ENCODE results near the gene ZFC3H1. TPM values are rescaled to one million over a fixed set of nuclear protein-coding genes. Genes with fewer than 3 reads are reported as not detected.

ZFC3H1 gene
- total and polyA plus RNA-seq, 2 of the 8 experiments (the other 6 are each of a cell fraction or from before 2014, with no cell fraction given): 20.0 to 32.4 TPM

DNA sequence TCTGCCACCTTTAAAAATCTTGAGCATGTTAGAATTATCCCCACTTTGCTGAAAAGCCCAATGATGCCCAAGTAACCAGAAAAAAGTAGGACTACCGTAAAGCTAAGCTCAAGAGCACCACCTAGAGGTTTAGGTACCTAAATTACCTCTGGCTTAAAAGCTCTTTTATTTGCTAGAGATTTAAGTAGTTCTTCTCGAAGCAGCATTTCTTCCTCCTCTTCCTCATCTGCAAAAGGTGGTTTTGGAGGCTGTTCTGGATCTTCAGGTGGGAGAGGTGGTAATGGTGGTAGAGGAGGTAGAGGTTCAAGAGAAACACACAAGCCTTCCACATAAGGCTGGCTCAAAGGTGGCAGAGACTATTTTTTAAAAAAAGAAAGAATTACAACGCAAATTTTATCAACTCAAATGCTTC, 26.9 kb downstream of the ZFC3H1 start:
- Histone ChIP-seq H3K4me1 (replicated peaks in 1 of 4; ENCODE audit: control insufficient read depth in 3 of 4, insufficient read depth in 4 of 4, low read length in 3 of 4) (no peaks in the 10 kb centered on the region), H2BK120ac (replicated peaks; ENCODE audit: low read depth, low read length) (no peak overlapping the region), H2BK12ac (ENCODE audit: low read depth, low read length) (no peak overlapping the region), H4K8ac (ENCODE audit: extremely low read depth, insufficient read depth, low read length) (no peak overlapping the region), H3K14ac (ENCODE audit: insufficient read length) (no peak overlapping the region), H3K27ac (ENCODE audit: low read depth, low read length) (no peak overlapping the region), H3K9ac (replicated peaks in 1 of 4; ENCODE audit: extremely low read depth in 1 of 4, low read depth in 3 of 4, low read length in 3 of 4) (no peak overlapping the region), H3K4ac (replicated peaks; ENCODE audit: insufficient read length, low read depth, low read length) (no peak overlapping the region), H2BK15ac (ENCODE audit: low read length) (no peak overlapping the region), H3K27me3 (replicated peaks in 1 of 4; ENCODE audit: control insufficient read depth in 3 of 4, extremely low read depth in 1 of 4, insufficient read depth in 3 of 4, low read length in 3 of 4) (no peaks in the 10 kb centered on the region), H3K79me1 (ENCODE audit: low read depth, low read length) (no peaks in the 10 kb centered on the region), H3K4me2 (ENCODE audit: insufficient read depth in 1 of 2, low read depth in 2 of 2, low read length in 2 of 2) (no peak overlapping the region), H3K56ac (replicated peaks; ENCODE audit: insufficient read length, low read depth, low read length) (no peak overlapping the region), H4K5ac (ENCODE audit: insufficient read length, low read depth, low read length) (no peak overlapping the region), H3K79me2 (ENCODE audit: control insufficient read depth in 1 of 2, insufficient read depth in 2 of 2, low read length in 2 of 2) (no peaks in the 10 kb centered on the region), H3K36me3 (ENCODE audit: control insufficient read depth in 2 of 4, insufficient read depth in 4 of 4, low read length in 3 of 4) (peaks cover 6 to 61% (median 46%) of the 10 kb centered on the region in 4 experiments), H3K23ac (ENCODE audit: insufficient read length) (no peak overlapping the region), H3K9me3 (ENCODE audit: insufficient read depth in 2 of 2, low read depth in 1 of 2, low read length in 1 of 2) (no peaks in the 10 kb centered on the region), H2AFZ (ENCODE audit: low read length) (no peak overlapping the region), H2BK20ac (ENCODE audit: low read length) (no peak overlapping the region), H3K23me2 (ENCODE audit: low read depth, low read length) (no peaks in the 10 kb centered on the region), H4K20me1 (replicated peaks in 1 of 2; ENCODE audit: control insufficient read depth in 1 of 2, insufficient read depth in 2 of 2, low read length in 2 of 2) (peaks cover 0 to 3% of the 10 kb centered on the region in 2 experiments), H4K91ac (replicated peaks; ENCODE audit: insufficient read length, low read length) (no peak overlapping the region), H3K4me3 (ENCODE audit: extremely low read depth in 1 of 4, insufficient read depth in 2 of 4, low read depth in 3 of 4, low read length in 4 of 4) (no peak overlapping the region), H2BK5ac (ENCODE audit: low read depth, low read length) (no peak overlapping the region), H2AK5ac (ENCODE audit: low read depth, low read length) (no peak overlapping the region), H3K18ac (ENCODE audit: extremely low read depth, low read length) (no peak overlapping the region)
- ChIA-PET CTCF (ENCODE audit: partially characterized antibody) (interaction anchor here (0.6 to 3.1 kb wide), 27 partner anchors 9 to 499 kb away, joined by 3 to 24 read pairs (median 4); partner anchors contain the start of gene TMEM19), POLR2A (ENCODE audit: partially characterized antibody) (interaction anchor here (1.0 to 1.2 kb wide), 3 partner anchors 9 to 113 kb away, joined by 3 read pairs; no protein-coding TSS in a partner anchor)
- WGBS, 2 experiments (ENCODE audit: extremely low coverage in 1 of 2, insufficient coverage in 1 of 2, insufficient read length in 1 of 2, insufficient replicate concordance in 2 of 2, low coverage in 1 of 2, low lambda C conversion rate in 2 of 2, missing lambda C conversion rate in 1 of 2): 72% methylated on average over 3 of the region's 3 CpGs; no CpG with 5 or more reads in 1 of the 2 experiments
- FAIRE-seq: peak; percentile 82
- no peak for DNase-seq (ENCODE audit: low read depth in 1 of 2, low spot score in 2 of 2)
- TF ChIP-seq, protein P1, sequence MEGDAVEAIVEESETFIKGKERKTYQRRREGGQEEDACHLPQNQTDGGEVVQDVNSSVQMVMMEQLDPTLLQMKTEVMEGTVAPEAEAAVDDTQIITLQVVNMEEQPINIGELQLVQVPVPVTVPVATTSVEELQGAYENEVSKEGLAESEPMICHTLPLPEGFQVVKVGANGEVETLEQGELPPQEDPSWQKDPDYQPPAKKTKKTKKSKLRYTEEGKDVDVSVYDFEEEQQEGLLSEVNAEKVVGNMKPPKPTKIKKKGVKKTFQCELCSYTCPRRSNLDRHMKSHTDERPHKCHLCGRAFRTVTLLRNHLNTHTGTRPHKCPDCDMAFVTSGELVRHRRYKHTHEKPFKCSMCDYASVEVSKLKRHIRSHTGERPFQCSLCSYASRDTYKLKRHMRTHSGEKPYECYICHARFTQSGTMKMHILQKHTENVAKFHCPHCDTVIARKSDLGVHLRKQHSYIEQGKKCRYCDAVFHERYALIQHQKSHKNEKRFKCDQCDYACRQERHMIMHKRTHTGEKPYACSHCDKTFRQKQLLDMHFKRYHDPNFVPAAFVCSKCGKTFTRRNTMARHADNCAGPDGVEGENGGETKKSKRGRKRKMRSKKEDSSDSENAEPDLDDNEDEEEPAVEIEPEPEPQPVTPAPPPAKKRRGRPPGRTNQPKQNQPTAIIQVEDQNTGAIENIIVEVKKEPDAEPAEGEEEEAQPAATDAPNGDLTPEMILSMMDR (IDR thresholded peaks at IDR 0.05; ENCODE audit: control extremely low read depth in 1 of 3, insufficient read depth in 1 of 3, low read depth in 1 of 3, low read length in 3 of 3): peak in 2 of 3 experiments; percentile 62 to 78; a peak in 2 of 4 replicates
- TF ChIP-seq, protein P2, sequence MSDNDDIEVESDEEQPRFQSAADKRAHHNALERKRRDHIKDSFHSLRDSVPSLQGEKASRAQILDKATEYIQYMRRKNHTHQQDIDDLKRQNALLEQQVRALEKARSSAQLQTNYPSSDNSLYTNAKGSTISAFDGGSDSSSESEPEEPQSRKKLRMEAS (IDR thresholded peaks at IDR 0.05): no peak
- no peak for TF ChIP-seq SP4 (IDR thresholded peaks at IDR 0.05; ENCODE audit: low read length)
- peak; percentile 70 to 71 for TF ChIP-seq RAD21 (IDR thresholded peaks at IDR 0.05 in 1 of 2, conservative IDR thresholded peaks at IDR 0.05 in 1 of 2; ENCODE audit: low read depth in 2 of 2, low read length in 2 of 2)

Measured in H1 (cell line).